ENCODE measurements around the gene SCARF1.

The SCARF1 gene

GRCh38 chr17:1597861-1598342 is 47.6 kb downstream of the SCARF1 start:
- no peak for DNase-seq (ENCODE audit: low read depth)

DNA sequence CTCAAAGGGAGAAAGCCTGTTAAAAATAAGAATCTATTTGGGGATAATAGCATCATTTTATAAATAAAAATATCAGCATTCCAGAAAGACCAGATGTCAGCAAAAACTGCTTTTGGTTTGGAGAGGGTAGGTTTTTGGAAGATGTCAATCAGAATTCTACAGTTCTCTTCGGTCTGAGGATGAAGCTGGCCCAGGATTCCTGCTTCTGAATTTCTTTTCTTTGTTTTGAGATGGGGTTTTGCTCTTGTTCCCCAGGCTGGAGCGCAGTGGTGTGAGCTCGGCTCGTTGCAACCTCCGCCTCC is 52.0 kb downstream of the SCARF1 start:
- DNase-seq (ENCODE audit: low read depth): no peak

DNA sequence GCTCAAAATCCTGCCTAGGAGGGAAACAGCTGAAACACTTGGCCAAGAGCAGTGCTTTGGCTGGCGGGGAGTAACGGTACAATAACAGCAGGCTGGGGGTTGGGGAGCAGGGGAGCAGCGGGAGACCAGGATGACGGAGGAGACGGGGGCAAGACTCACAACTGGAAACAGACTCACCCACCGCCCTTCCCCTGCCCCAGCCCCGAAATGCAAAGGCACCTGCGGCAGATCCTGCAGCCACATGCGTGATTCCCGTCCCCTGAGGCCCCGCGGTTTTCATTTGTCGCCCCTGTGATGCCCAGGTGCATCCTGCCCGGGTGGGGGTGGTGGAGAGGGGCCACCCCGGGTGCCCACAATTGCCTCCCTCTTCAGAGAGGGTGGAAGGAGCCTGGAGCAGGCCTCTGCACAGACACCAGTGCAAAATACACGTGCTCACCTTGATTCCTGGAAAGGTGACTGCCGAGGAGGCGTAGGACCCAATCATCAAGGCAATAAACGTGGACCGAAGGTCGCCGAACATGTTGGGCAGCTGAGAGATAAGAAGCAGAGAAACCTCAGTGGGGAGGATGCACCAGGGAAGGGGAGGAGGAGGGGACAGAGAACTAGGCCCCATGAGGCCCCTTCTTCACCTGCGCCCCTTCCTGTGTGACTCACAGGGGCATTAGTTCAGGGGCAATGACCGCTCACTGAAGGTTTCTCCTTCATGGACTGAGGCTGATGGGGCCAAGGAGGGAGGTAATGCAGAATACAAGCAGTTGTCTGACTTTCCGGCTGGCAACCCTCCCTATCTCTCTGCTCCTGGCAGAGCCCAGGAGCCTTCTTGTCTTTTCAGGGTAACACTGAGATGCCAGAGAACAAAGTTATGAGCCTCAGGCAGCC is 52.5 kb downstream of the SCARF1 start:
- DNase-seq (ENCODE audit: low read depth): no peak

GRCh38 chr17:1591474-1592090 is 54.0 kb downstream of the SCARF1 start:
- no peak for DNase-seq (ENCODE audit: low read depth)

DNA sequence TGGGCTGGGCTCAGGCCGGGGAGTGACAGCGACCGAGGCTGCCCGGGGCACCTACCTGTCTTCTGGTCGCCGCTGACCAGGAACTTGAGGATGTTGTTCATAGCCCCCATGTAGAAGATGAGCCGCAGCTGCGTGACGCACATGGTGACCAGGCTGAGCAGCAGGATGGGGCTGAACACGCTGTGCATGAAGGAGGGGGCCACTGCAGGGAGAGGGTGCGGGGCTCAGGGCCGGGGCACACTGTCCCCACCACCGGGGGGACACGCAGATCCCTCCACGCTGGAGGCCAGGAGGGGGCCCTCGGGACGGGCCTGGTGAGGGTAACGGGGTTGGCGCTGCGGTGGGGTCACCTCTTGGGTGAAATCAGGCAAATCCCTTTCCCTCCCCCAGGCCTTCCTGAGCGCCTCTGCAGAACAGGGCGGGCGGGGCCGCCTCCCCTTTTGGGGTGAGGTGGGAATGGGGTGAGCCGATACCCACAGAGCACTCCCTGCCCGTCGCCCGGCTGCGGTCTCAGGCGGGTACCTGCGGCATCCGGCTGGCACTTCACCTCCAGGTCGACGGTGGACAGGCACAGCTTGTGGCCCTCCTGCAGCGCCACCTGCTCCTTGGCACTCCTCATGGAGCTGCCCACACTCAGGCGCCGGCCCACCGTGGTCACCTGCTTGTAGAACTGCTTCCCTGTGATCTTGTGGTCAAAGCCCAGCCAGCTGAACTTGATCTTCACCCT is 54.6 kb downstream of the SCARF1 start:
- DNase-seq (ENCODE audit: low read depth): no peak

DNA sequence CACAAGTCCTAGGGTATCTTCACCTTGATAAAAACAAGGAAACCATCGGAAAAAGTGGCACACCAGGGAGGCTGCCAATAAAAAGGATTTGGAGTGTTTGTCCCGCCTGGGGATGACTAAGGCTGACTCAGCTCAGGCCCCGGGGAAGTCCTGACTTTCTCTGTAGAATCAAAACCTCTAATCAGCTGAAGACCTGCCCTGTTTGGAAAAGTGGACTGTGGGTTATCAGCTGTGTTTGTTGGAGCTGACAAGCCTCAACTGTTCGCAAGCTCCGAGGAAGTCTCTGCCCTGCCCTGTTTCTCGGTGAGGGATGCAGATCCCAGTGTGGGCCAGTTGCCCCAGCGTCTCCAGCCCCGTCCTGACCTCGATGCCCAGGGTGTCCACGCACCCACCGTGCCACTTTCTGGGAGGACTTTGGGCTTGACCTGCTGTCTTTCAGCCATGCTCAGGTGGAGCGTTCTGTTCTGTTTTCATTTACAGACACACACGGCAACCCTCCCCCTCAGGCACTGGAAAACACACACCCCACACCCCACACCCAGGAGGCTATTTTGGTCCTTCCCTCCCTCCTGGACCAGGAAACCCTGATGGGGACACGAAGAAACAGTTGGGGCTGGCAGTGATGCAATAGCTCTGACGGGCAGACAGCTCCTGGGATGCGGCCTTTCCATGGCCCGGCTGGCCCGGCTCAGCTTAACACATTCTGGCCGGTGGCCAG is 55.3 kb downstream of the SCARF1 start:
- no peak for DNase-seq (ENCODE audit: low read depth)

- DNase-seq (ENCODE audit: low read depth): no peak
Observed at GRCh38 chr17:1588821-1589585, 56.5 kb downstream of the SCARF1 start.

- no peak for DNase-seq (ENCODE audit: low read depth)
Observed at GRCh38 chr17:1584167-1584566, 61.4 kb downstream of the SCARF1 start.

Data from activated T-cell treated with anti-CD3 and anti-CD28 coated beads for 24 hours (primary cell).